Epithelial cell of esophagus (primary cell): ENCODE data around the gene CLCN4.
A peak's percentile ranks its signal among the peaks of the same experiment; 100 is the strongest.

Source experiments
- DNase-seq: peaks from one replicate; pipeline ENCODE4 v3.0.0; 2010; ENCODE audit warnings: low read depth
- H3K4me3 ChIP-seq: 2 replicates; pipeline ENCODE4 v1.5.1; 2011; ENCODE audit warnings: mild to moderate bottlenecking, low read length, control low read depth
- TF ChIP-seq, protein P1 (sequence below): IDR thresholded peaks from 2 replicates; pipeline ENCODE4 v1.5.1; 2011; ENCODE audit warnings: low read depth, mild to moderate bottlenecking, low read length, control low read depth, inconsistent platforms; ENCODE audit not compliant: insufficient read depth; ENCODE audit errors: missing control alignments

The CLCN4 gene

DNA sequence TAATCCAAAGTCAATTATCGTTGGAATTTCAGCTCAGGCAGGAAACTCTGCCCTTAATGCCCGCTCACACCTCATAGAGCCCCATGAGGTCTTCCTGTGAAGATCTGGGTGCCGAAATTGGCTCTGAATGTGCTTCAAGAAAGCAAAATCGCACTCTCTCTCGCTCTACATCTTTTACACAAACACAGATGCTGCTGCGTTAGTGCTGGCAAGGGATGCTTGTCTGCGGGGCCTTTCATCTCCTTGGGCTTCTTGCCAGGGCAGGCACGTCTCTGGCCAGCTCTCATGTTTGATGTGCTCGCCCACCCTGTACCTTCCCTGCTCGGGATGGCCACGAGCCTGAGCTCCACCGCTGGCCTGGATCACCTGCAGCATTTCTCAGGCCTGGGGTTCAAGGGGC, 66.5 kb downstream of the CLCN4 start:
- TF ChIP-seq, protein P1, sequence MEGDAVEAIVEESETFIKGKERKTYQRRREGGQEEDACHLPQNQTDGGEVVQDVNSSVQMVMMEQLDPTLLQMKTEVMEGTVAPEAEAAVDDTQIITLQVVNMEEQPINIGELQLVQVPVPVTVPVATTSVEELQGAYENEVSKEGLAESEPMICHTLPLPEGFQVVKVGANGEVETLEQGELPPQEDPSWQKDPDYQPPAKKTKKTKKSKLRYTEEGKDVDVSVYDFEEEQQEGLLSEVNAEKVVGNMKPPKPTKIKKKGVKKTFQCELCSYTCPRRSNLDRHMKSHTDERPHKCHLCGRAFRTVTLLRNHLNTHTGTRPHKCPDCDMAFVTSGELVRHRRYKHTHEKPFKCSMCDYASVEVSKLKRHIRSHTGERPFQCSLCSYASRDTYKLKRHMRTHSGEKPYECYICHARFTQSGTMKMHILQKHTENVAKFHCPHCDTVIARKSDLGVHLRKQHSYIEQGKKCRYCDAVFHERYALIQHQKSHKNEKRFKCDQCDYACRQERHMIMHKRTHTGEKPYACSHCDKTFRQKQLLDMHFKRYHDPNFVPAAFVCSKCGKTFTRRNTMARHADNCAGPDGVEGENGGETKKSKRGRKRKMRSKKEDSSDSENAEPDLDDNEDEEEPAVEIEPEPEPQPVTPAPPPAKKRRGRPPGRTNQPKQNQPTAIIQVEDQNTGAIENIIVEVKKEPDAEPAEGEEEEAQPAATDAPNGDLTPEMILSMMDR: no peak
- DNase-seq: no peak
- H3K4me3 ChIP-seq: no peak overlapping the region

DNA sequence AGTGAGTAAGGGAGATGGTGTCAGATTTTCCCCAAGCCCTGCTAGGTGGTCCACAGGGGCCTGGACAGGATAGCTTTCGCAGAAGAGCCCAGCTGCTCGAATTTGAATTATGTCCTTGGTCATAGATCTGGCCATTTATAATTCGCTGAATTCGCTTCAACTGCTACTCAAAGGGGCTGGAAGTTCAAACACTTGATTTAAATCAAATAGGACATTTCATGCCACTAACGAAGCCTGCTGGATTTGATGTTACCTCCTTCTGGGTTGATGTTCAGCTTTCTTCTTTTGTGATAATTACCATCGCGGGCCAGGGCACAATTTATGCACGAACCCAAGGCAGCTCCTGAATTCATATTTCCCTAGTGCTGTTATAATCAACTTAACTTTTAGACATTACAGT, 67.0 kb downstream of the CLCN4 start:
- no peak overlapping the region for H3K4me3 ChIP-seq
- TF ChIP-seq, protein P1: no peak
- no peak for DNase-seq

DNA sequence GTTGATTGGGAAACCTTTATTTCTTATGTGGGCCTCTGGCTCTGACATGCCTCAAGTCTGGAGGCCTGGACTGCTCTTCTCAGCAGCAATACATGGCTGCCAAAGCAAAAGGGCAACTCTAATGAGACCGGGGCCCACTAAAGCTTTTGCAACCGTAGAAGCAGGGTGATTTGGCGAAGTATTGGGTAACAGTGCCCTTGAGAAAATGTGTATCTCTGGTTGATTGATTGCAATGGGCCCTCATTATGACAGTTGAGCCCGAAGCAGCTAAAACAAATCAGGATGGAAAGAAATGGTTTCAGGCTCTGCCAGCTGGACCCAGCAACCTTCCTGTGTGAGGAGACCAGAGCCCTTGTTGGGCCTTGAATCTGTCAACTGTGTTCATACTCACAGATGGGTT, 73.4 kb downstream of the CLCN4 start:
- no peak overlapping the region for H3K4me3 ChIP-seq
- TF ChIP-seq, protein P1: no peak
- no peak for DNase-seq

DNA sequence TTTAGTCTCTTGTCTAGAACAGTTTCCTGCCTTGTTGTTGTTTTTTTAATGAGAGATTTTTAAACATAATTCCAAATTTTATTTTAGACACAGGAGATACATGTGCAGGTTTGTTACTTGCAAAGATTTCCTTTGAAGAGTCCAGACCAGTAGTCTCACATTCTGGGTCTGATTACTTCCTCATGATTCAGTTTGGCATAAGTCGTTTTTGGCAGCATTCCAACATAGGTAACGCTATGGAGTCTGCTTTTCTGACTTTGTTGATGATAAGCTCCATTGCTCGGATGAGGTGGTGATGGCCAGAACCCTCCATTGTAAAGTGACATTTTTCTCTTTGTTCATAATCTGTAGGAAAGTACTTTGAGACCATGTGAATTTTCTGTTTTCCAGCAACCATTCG, 74.7 kb downstream of the CLCN4 start:
- DNase-seq: peak; percentile 74
- TF ChIP-seq, protein P1: no peak
- no peak overlapping the region for H3K4me3 ChIP-seq

DNA sequence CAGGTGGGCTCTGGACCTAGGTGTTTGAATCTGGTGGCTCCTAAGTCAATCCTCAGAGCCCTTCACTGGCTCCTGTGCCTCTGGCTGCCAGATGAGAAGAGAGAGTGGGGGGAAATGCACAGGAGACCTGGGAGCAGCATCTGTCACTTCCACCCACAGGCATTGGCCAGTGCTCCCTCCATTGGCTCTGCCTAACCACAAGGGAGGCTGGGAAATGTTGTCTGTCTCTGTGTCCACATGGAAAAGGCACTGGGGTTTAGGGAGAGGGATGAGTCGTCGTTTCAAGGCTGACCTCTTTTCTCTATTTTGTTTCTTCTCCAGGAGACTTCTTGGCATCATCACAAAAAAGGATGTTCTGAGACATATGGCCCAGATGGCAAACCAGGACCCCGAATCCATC, 76.4 kb downstream of the CLCN4 start:
- no peak overlapping the region for H3K4me3 ChIP-seq
- TF ChIP-seq, protein P1: no peak
- DNase-seq: no peak

DNA sequence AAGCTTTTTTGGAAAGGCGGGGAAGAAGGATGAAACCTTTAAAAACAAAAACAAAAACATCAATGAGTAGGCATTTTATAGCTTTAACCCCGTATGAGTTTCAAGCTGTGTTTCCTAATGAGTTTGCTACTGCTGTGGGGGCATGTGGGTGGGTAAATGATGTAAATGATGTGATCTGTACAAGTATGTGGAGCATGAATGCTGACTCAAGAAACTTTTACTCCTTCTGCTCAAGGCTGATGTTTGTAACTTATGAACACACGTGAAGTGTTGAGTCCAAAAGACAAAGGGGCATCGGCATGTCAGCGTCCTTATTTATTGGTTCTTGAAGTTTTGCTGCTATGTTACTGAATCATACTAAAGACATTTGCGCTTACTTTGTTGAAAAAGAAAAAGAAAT, 76.9 kb downstream of the CLCN4 start:
- TF ChIP-seq, protein P1: no peak
- no peak overlapping the region for H3K4me3 ChIP-seq
- DNase-seq: no peak

DNA sequence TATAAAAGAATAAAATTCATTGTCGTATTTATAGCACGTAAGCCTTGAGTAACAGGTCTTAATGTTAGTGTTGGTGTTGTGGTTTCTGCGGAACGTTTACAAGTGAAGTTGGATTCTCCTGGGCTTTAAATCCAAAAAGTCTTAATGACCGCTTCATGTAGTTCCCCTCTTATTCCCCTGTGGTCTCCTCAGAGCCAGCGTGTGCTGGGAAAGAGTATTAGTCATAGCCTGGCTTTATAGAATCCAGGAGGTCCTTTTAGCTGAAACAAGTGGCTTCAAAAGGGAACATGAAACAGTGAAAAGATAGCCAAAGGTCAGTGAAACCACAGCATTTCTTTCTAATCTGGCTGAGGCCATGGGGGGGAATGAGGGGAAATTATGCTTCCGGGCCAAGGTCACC, 79.1 kb downstream of the CLCN4 start:
- DNase-seq: no peak
- no peak overlapping the region for H3K4me3 ChIP-seq
- TF ChIP-seq, protein P1: no peak
